ENCODE results near the gene GJA5. TPM values are rescaled to one million over a fixed set of nuclear protein-coding genes. Genes with fewer than 3 reads are reported as not detected.

Gene GJA5
- total RNA-seq, 1 experiment from 2014 or later: 8.7 TPM

DNA sequence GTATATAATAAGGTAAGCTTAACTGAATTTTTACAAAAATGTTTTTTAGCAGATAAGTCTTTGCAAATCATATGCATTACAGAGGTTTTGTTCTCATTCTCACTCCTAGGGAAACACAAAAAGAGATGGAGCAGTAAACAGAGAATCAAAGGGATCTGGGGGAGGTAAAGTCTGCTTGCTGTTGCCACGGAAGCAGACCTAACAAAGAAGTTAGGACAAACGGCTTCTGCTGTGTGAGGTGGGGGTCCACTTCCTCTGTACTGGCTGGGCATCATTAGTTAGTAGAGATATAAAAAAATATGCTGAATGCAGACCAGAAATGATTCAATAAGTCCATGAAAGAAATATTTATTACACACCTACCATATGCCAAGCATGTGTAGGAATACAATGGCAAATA is 34.2 kb downstream of the GJA5 start:
- Histone ChIP-seq H3K79me2 (ENCODE audit: low read depth) (no peaks in the 10 kb centered on the region), H3K9me2 (ENCODE audit: insufficient read depth) (no peaks in the 10 kb centered on the region), H3K27me3 (ENCODE audit: insufficient read depth, low read depth) (no peaks in the 10 kb centered on the region), H3K4me3 (no peak overlapping the region), H3K9me3 (ENCODE audit: insufficient read depth, low read depth) (0 out of 2 replicates have a peak, but pooled peaks cover 3% of the 10 kb centered on the region), H3K36me3 (ENCODE audit: low read depth) (no peaks in the 10 kb centered on the region), H3K4me2 (no peak overlapping the region), H3K27ac (no peak overlapping the region), H3K4me1 (replicated peaks; ENCODE audit: insufficient read depth) (peaks cover 35% of the 10 kb centered on the region), H4K20me1 (ENCODE audit: insufficient read depth) (no peaks in the 10 kb centered on the region), H3F3A (ENCODE audit: insufficient read depth, low read depth) (peaks cover 16% of the 10 kb centered on the region; the same call in 1 of the 2 replicates), H2AFZ (no peak overlapping the region)
- BruUV-seq (replicated peaks): no TSS peak
- CTCF ChIA-PET: no interaction called here
- TF ChIP-seq EZH2 (IDR thresholded peaks at IDR 0.05; ENCODE audit: low read depth): no peak
- TF ChIP-seq CTCF (conservative IDR thresholded peaks at IDR 0.05): no peak
- intact Hi-C loops (cut with micrococcal nuclease; ENCODE audit: unreplicated experiment): no loop called here
- no peak for DNase-seq
- POLR2A ChIA-PET (ENCODE audit: unreplicated experiment): interaction anchor here (0.7 kb wide), 1 partner anchor 185 kb away, joined by 6 read pairs; the partner anchor contains the start of gene BCL9

GRCh38 chr1:147725685-147726084 is 34.7 kb downstream of the GJA5 start:
- CTCF ChIA-PET: no interaction called here
- Histone ChIP-seq H3K27ac (no peak overlapping the region), H3K9me2 (ENCODE audit: insufficient read depth) (no peaks in the 10 kb centered on the region), H4K20me1 (ENCODE audit: insufficient read depth) (no peaks in the 10 kb centered on the region), H2AFZ (no peak overlapping the region), H3K27me3 (ENCODE audit: insufficient read depth, low read depth) (no peaks in the 10 kb centered on the region), H3K36me3 (ENCODE audit: low read depth) (no peaks in the 10 kb centered on the region), H3K9me3 (ENCODE audit: insufficient read depth, low read depth) (0 out of 2 replicates have a peak, but pooled peaks cover 3% of the 10 kb centered on the region), H3F3A (ENCODE audit: insufficient read depth, low read depth) (peaks cover 19% of the 10 kb centered on the region; the same call in 1 of the 2 replicates), H3K4me2 (no peak overlapping the region), H3K4me1 (replicated peaks; ENCODE audit: insufficient read depth) (peaks cover 40% of the 10 kb centered on the region), H3K4me3 (no peak overlapping the region), H3K79me2 (ENCODE audit: low read depth) (no peaks in the 10 kb centered on the region)
- POLR2A ChIA-PET (ENCODE audit: unreplicated experiment): interaction anchor here (0.7 kb wide), 1 partner anchor 185 kb away, joined by 6 read pairs; the partner anchor contains the start of gene BCL9
- TF ChIP-seq CTCF (conservative IDR thresholded peaks at IDR 0.05) (no peak), EZH2 (IDR thresholded peaks at IDR 0.05; ENCODE audit: low read depth) (no peak)
- DNase-seq: no peak
- no TSS peak for BruUV-seq (replicated peaks)
- intact Hi-C loops (cut with micrococcal nuclease; ENCODE audit: unreplicated experiment): no loop called here

- Histone ChIP-seq H3K27ac (no peak overlapping the region), H3K79me2 (ENCODE audit: low read depth) (no peaks in the 10 kb centered on the region), H3K4me2 (no peak overlapping the region), H3K4me3 (no peak overlapping the region), H3F3A (ENCODE audit: insufficient read depth, low read depth) (peaks cover 23% of the 10 kb centered on the region; the same call in 1 of the 2 replicates), H4K20me1 (ENCODE audit: insufficient read depth) (no peaks in the 10 kb centered on the region), H3K36me3 (ENCODE audit: low read depth) (no peaks in the 10 kb centered on the region), H3K4me1 (replicated peaks; ENCODE audit: insufficient read depth) (peaks cover 58% of the 10 kb centered on the region), H2AFZ (no peak overlapping the region), H3K9me2 (ENCODE audit: insufficient read depth) (no peaks in the 10 kb centered on the region), H3K9me3 (ENCODE audit: insufficient read depth, low read depth) (peaks cover 3% of the 10 kb centered on the region; the same call in 1 of the 2 replicates), H3K27me3 (ENCODE audit: insufficient read depth, low read depth) (no peaks in the 10 kb centered on the region)
- intact Hi-C loops (cut with micrococcal nuclease; ENCODE audit: unreplicated experiment): no loop called here
- DNase-seq: peak in 1 of 2 experiments; percentile 46
- peak; percentile 51 for TF ChIP-seq CTCF (conservative IDR thresholded peaks at IDR 0.05)
- no peak for TF ChIP-seq EZH2 (IDR thresholded peaks at IDR 0.05; ENCODE audit: low read depth)
- CTCF ChIA-PET: no interaction called here
- POLR2A ChIA-PET (ENCODE audit: unreplicated experiment): no interaction called here
- BruUV-seq (replicated peaks): no TSS peak
These were observed 36.6 kb downstream of the GJA5 start for GRCh38 chr1:147723691-147724323.

Measured in PC-9 (cell line).